ENCODE data around the gene POU6F2. TPM values are rescaled to one million over a fixed set of nuclear protein-coding genes. Genes with fewer than 3 reads are reported as not detected.

POU6F2 gene
- total RNA-seq, 1 experiment from 2014 or later: 0.27 TPM

DNA sequence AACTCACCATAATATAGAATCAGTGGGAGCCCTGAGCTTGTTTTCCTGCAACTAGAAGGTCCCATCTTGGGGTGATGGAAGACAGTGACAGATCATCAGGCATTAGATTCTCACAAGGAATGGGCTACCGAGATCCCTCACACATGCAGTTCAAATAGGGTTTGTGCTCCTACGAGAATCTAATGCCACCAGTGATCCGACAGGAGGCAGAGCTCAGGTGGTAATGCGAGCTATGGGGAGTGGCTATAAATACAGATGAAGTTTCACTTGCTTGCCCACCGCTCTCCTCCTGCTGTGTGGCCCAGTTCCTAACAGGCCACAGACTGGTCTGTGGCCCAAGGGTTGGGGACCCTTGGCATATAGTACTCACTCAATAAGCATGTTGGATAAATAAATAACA lies 93.4 kb downstream of the POU6F2 start:
- no peak for DNase-seq (ENCODE audit: low read depth, low spot score)
- Histone ChIP-seq H3K4me1 (ENCODE audit: control insufficient read depth in 1 of 2, insufficient read depth in 2 of 2, low read length in 2 of 2) (no peaks in the 10 kb centered on the region), H2AFZ (ENCODE audit: low read depth, low read length, poor library complexity, severe bottlenecking) (no peak overlapping the region), H4K20me1 (ENCODE audit: insufficient read depth) (no peaks in the 10 kb centered on the region), H3K27ac (ENCODE audit: low read depth, low read length) (no peak overlapping the region), H3K79me2 (ENCODE audit: insufficient read depth, low read length) (no peaks in the 10 kb centered on the region), H3K9ac (ENCODE audit: low read length) (no peak overlapping the region), H3K27me3 (ENCODE audit: insufficient read depth, low read length) (peaks cover 18% of the 10 kb centered on the region), H3K9me2 (ENCODE audit: insufficient read depth) (no peaks in the 10 kb centered on the region), H3K36me3 (ENCODE audit: control insufficient read depth in 1 of 2, insufficient read depth in 2 of 2, low read length in 2 of 2) (no peaks in the 10 kb centered on the region), H3K4me3 (replicated peaks in 1 of 2; ENCODE audit: low read depth in 1 of 2, low read length in 2 of 2) (no peak overlapping the region), H3K9me3 (ENCODE audit: control insufficient read depth in 1 of 2, insufficient read depth in 1 of 2, low read depth in 1 of 2, low read length in 2 of 2) (no peaks in the 10 kb centered on the region), H3K4me2 (ENCODE audit: low read length) (no peak overlapping the region)
- no peak for ATAC-seq
- RAD21 ChIA-PET (ENCODE audit: low non-redundant PET in 1 of 2, low total read pairs in 2 of 2, uncharacterized antibody in 2 of 2, unreplicated experiment in 2 of 2): no interaction called here
- no TSS peak for BruUV-seq (replicated peaks)
- CTCF ChIA-PET: no interaction called here
- intact Hi-C loops (cut with micrococcal nuclease): no loop called here
- TF ChIP-seq FOSL1 (IDR thresholded peaks at IDR 0.05; ENCODE audit: low read depth) (no peak), YY1 (IDR thresholded peaks at IDR 0.05; ENCODE audit: extremely low read depth, insufficient replicate concordance, low read depth, low read length) (no peak), EZH2phosphoT487 (IDR thresholded peaks at IDR 0.05; ENCODE audit: borderline replicate concordance) (no peak), MAX (IDR thresholded peaks at IDR 0.05) (no peak), CBX3 (IDR thresholded peaks at IDR 0.05; ENCODE audit: low read depth) (no peak), CEBPB (IDR thresholded peaks at IDR 0.05; ENCODE audit: low read depth) (no peak), TCF7L2 (IDR thresholded peaks at IDR 0.05; ENCODE audit: borderline replicate concordance, extremely low read depth, insufficient read depth, insufficient read length) (no peak), ZNF274 (IDR thresholded peaks at IDR 0.05; ENCODE audit: low read depth, low read length) (no peak), ZBTB33 (IDR thresholded peaks at IDR 0.05; ENCODE audit: extremely low read depth, insufficient replicate concordance, low read length) (no peak), ZFX (IDR thresholded peaks at IDR 0.05) (no peak)
- POLR2A ChIA-PET: no interaction called here
